ENCODE data around the gene ANKRD26. TPM values are rescaled to one million over a fixed set of nuclear protein-coding genes. Genes with fewer than 3 reads are reported as not detected.

The ANKRD26 gene
- total RNA-seq, 1 donor from 2014 or later: 17.7 TPM

GRCh38 chr10:27019827-27020226 is 80.5 kb downstream of the ANKRD26 start:
- H3K27ac Mint-ChIP-seq: no peak overlapping the region

DNA sequence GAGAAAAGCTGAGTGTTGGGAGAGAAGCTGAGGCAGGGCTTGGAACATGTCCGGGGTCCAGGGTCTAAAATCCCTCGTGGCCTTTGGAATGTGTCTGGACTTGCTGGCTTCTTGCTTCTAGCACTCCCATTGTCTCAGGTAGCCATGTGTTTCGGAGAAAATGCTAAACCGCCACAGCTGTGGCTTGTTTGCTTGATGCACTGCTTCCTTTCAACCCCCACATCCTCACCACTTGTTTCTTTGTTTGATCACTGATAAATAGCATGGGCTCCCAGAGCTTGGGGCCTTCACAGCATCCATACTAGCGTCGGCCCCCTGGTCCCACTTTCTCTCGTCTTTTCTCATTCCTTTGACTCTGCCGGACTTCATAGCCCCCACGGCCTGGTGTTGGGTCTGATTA is 102.7 kb downstream of the ANKRD26 start:
- H3K9me3 Mint-ChIP-seq: peaks cover 28% of the 10 kb centered on the region
- no peak for TF ChIP-seq CTCF (IDR thresholded peaks at IDR 0.05; ENCODE audit: unreplicated experiment)
- no peak for DNase-seq (ENCODE audit: low spot score in 2 of 2, unreplicated experiment in 2 of 2)
- no peaks in the 10 kb centered on the region for H3K27me3 Mint-ChIP-seq (ENCODE audit: low read depth)
- H3K27ac Mint-ChIP-seq: no peak overlapping the region
- no peaks in the 10 kb centered on the region for H3K4me1 Mint-ChIP-seq
- H3K4me3 Mint-ChIP-seq: no peak overlapping the region
- peaks cover 46% of the 10 kb centered on the region for H3K36me3 Mint-ChIP-seq

More at GRCh38 chr10:27019827-27020226, 80.5 kb downstream of the ANKRD26 start:
- H3K4me1 Mint-ChIP-seq: no peaks in the 10 kb centered on the region
- no peaks in the 10 kb centered on the region for H3K9me3 Mint-ChIP-seq
- peaks cover 29% of the 10 kb centered on the region for H3K36me3 Mint-ChIP-seq
- TF ChIP-seq CTCF (IDR thresholded peaks at IDR 0.05; ENCODE audit: unreplicated experiment): no peak
- no peaks in the 10 kb centered on the region for H3K27me3 Mint-ChIP-seq (ENCODE audit: low read depth)
- no peak overlapping the region for H3K4me3 Mint-ChIP-seq
- no peak for DNase-seq (ENCODE audit: low spot score in 2 of 2, unreplicated experiment in 2 of 2)

DNA sequence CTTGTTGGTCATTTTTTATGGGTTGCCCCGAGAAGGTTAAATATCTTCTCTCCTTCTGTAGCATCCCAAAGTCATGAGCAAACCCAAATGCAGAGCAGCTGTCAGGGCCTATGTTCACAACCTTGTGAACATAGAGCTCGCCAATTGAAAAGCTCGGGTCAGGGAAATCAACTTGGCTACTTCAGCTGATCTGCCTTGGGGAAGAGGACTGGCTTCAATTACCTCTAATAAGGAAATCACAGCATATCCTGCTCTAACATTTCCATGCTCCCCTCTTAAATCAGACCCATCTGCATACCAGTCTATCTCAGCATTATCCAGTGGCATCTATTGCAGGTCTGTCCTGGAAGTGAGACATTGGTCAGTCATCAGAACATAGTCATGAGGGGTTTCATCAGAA is 105.6 kb downstream of the ANKRD26 start:
- H3K4me3 Mint-ChIP-seq: no peak overlapping the region
- peaks cover 27% of the 10 kb centered on the region for H3K36me3 Mint-ChIP-seq
- H3K9me3 Mint-ChIP-seq: peaks cover 16% of the 10 kb centered on the region
- no peaks in the 10 kb centered on the region for H3K4me1 Mint-ChIP-seq
- H3K27me3 Mint-ChIP-seq (ENCODE audit: low read depth): no peaks in the 10 kb centered on the region
- H3K27ac Mint-ChIP-seq: no peak overlapping the region
- no peak for TF ChIP-seq CTCF (IDR thresholded peaks at IDR 0.05; ENCODE audit: unreplicated experiment)
- DNase-seq (ENCODE audit: low spot score in 2 of 2, unreplicated experiment in 2 of 2): no peak

GRCh38 chr10:26987851-26988250 is 112.4 kb downstream of the ANKRD26 start:
- peaks cover 2% of the 10 kb centered on the region for H3K36me3 Mint-ChIP-seq

GRCh38 chr10:26983156-26983555 is 117.1 kb downstream of the ANKRD26 start:
- no peak for DNase-seq (ENCODE audit: low spot score in 2 of 2, unreplicated experiment in 2 of 2)
- Mint-ChIP-seq H3K27ac (no peak overlapping the region), H3K9me3 (no peaks in the 10 kb centered on the region), H3K4me1 (no peaks in the 10 kb centered on the region), H3K27me3 (ENCODE audit: low read depth) (no peaks in the 10 kb centered on the region), H3K36me3 (peaks cover 2% of the 10 kb centered on the region), H3K4me3 (no peak overlapping the region)
- no peak for TF ChIP-seq CTCF (IDR thresholded peaks at IDR 0.05; ENCODE audit: unreplicated experiment)

More at GRCh38 chr10:26987851-26988250, 112.4 kb downstream of the ANKRD26 start:
- no peak overlapping the region for H3K27ac Mint-ChIP-seq
- H3K4me3 Mint-ChIP-seq: no peak overlapping the region
- TF ChIP-seq CTCF (IDR thresholded peaks at IDR 0.05; ENCODE audit: unreplicated experiment): no peak
- H3K27me3 Mint-ChIP-seq (ENCODE audit: low read depth): no peaks in the 10 kb centered on the region
- no peaks in the 10 kb centered on the region for H3K4me1 Mint-ChIP-seq
- H3K9me3 Mint-ChIP-seq: no peaks in the 10 kb centered on the region
- no peak for DNase-seq (ENCODE audit: low spot score in 2 of 2, unreplicated experiment in 2 of 2)

DNA sequence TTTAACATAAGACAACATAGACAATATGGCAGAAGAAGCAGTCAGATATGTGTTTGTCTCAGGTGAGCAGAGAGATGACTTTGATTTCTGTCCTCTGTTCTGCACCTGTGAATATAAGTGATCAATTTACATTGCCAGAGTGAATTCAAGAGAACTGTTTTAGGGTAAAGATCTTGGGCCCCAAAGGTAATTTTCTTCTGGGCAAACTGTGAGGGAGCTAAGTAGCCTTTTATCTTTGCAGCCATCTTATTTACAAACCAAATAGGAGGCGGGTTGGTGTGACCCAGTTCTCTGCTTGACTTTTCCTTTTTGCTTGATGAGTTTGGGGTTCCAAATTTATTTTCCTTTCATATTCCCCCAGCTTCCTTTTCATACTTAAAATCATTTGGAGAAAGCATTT is 118.2 kb downstream of the ANKRD26 start:
- Mint-ChIP-seq H3K36me3 (peaks cover 2% of the 10 kb centered on the region), H3K4me3 (no peak overlapping the region), H3K9me3 (no peaks in the 10 kb centered on the region), H3K27ac (no peak overlapping the region), H3K4me1 (no peaks in the 10 kb centered on the region), H3K27me3 (ENCODE audit: low read depth) (no peaks in the 10 kb centered on the region)
- DNase-seq (ENCODE audit: low spot score in 2 of 2, unreplicated experiment in 2 of 2): no peak
- TF ChIP-seq CTCF (IDR thresholded peaks at IDR 0.05; ENCODE audit: unreplicated experiment): no peak

Data from mesothelial cell of epicardium (in vitro differentiated cells).